HG03342 (cell line): Measurements from ENCODE around the gene EID2B.

Experiments
- ATAC-seq: cut with Tn5 transposase; IDR thresholded peaks from one replicate; pipeline ENCODE4 v1.9.1; 2021; ENCODE audit warnings: mild to moderate bottlenecking, moderate library complexity; ENCODE audit not compliant: unreplicated experiment

The EID2B gene, protein sequence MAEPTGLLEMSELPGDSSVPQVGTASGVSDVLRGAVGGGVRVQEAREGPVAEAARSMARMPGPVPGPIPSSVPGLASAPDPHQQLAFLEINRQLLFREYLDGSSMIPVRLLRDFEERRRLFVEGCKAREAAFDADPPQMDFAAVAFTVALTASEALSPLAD

DNA sequence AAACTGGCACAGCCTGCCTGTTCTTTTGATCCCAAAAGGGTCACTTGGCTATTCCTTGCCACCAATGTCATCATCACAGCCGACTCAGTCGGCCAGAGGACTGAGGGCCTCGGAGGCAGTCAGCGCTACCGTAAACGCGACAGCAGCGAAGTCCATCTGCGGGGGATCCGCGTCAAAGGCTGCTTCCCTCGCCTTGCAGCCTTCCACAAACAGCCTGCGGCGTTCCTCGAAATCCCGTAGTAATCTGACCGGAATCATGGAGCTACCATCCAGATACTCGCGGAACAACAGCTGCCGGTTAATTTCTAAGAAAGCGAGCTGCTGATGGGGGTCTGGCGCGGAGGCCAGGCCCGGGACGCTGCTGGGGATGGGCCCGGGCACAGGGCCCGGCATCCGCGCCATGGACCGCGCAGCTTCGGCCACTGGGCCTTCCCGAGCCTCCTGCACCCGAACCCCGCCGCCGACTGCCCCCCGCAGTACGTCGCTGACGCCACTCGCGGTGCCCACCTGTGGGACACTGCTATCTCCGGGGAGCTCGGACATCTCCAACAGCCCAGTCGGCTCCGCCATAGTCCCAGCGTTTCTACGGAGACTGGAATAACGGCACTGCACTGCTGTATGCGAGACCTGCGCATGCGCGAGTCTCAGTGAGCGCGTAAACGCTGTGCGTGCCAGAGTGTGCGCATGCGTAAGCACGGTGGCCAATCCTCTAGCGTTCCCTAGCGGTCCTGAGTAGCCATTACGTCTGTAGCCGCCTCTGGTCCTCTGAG, at the start of gene EID2B:
Gene EID2B (minus strand): TSS at position 620 of the 770 bp plus-strand sequence. CDS start 50 bp downstream, at position 570.
- peak; percentile 83 for ATAC-seq

DNA sequence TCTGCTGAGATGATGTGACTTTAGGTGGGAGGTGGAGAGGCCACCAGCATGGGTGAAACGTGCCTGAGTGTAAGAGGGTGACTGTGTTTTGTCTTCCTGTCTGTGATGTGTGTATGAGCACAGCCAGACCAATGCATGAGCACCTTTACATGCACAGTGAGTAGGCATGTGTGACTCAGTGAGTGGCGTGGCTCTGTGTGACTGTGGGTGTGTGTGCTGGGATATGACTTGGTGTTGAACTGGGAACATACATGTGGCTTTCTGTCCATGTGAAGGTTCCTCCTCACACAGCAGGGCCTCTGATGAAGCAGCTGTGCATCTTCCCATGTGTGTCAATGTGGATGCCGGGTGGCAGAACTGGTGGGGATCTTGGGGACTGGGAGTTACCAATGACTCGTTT, 49.8 kb upstream of the EID2B start:
- ATAC-seq: no peak

DNA sequence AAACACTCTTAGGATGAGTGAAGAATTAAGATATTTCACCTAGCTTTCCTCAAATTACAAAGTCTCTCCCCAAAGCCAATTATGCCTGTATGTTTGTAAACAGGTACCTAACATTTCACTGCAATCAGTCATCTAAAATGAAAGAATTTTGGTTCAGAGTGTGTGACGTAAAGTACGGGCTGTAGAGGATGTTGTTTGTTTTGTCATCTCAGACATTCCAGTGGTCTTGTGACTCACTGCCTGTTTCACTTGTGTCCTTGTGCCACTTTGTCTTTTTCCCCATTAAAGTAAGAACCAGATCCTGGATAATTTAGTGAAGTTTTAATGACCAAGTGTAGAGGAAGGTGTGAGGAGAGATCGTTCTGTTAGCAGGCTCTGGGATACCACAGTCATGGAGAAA, 36.0 kb upstream of the EID2B start:
- no peak for ATAC-seq

DNA sequence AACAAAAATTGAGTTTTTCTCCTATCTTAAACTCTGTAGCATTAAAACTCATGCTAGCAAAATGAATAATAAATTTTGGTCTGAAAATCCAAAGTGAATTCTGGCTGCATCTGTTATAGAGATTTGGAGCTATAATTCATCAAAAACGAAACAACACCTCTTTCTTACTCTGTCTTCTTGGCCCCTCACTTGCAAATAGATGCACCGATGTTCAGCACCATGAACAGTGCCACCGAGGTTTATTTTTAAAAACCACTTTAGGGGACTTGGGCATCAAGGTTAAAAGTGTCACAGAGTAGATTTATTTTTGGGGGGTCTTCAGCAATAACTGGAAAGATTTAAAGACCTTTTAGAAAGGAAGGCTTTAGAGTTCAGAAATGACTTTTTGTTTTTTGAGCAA, 33.4 kb upstream of the EID2B start:
- no peak for ATAC-seq

DNA sequence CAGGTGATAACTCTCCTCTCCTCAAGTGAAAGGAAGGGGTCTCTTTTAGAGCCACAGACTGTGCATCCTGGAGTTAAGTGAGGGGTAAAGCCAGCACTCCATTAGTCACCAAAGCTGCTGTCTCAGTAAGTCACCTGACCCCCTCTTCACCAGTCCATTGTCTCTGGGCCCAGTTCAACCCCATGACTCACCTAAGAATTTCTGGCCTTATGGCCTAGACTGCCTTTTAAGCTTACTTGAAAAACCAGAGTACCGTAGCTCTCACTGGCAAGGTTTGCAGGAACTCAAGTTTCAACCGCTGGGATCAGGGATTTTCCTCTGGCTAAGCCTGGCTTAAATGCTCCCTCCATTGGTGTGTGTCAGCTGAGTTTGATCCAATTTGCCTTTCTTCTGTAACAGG, 30.8 kb upstream of the EID2B start:
- ATAC-seq: no peak

DNA sequence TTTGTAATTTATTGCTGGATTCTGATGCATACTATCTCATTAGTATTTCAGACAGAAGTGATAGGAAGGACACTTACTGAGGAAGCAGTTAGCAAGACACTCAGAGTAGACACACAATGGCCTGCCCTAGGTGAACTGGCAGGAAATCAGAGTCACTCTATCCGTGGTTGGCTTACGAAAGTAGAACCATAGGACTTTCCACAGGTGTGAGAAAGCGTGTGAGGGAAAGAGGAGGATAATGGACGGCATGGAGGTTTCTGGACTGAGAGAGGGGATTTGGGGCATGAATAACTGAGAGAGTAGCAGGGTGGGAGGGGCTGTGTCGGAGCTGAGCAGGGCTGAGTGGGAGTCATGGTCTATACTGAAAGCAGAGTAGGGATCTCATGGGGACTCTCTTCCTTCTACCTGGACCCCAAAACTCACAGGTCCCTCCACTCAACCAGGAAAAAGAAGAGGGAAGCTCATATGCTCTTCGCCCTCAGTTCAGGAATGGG, 26.0 kb upstream of the EID2B start:
- ATAC-seq: no peak

DNA sequence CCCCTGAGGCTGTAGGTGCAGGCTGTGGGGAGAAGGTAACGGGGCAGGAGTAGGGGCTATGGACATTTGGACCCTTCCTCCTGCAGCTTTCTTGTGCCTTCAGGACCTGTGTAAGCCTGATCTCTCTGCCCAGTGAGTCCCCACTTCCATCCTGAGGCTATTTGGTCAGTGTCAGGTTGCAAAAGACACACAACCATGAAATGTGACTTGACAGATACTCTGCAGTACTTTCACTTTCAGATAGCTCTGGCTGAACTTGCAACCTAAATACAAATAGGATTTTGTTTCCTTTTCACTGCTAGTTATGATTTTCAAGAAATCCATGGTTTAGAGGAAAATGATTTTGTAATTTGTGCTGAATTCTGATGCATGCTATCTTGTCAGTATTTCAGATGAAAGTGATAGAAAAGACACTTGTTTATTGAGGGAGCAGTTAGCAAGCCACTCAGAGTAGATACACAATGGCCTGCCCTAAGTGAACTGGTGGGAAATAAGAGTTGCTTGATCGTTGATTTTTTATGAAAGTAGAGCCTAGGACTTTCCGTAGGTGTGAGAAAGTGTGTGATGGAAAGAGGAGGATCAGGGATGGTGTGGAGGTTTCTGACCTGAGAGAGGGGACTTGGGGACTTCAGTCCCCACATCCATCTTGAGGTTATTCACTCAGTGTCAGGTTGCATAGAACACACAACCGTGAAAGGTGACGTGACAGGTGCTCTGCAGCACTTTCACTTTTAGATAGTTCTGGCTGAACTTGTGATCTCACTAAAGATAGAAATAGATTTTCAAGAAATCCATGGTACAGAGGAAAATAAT, 25.4 kb upstream of the EID2B start:
- no peak for ATAC-seq

DNA sequence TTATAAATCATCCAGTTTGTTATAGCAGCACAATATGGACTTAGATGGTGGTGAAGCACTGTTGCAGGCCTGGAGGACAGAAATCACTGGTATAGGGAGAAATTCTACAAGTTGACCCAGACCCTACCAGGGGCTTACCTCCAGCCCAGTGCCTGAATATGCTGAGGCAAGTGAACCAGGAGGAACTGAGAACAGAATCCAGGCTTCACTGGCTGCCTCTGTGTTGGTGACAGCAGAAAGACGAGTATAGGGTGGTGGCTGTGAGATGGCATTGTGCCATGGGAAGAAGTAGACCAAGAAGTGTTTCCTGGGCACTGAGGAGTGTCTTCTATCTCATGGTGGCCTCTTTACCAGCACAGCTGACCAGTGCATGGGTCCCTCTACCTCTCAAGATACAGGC, 23.2 kb upstream of the EID2B start:
- ATAC-seq: no peak

DNA sequence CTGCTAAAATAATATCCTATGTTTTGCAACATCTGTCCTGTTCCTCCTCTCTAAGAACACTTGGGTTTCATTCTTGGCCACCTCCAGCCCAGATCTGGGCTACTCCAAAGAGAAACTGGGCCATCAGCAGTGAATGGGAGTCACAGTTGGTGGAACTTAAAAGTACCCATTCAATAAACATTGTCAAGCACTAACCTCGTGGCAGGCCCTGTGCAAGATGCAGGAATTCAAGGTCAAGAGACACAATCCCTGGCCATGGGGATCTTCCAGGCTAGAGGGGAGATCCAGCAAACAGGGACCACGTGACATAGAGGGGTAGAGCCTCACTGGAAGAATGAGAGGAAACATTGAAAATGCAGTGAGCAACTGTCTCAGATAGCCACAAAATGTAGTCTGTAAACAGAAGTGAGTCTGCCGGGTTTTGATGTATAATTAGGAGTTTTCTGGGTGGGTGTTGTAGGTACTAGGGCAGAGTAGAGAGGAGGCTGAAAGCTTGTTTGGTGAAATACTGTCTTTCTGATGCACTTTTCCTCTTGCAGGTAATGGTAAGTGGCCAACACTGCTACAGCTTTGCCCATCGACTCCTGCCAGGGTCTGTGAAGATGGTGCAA, 22.2 kb upstream of the EID2B start:
- no peak for ATAC-seq

DNA sequence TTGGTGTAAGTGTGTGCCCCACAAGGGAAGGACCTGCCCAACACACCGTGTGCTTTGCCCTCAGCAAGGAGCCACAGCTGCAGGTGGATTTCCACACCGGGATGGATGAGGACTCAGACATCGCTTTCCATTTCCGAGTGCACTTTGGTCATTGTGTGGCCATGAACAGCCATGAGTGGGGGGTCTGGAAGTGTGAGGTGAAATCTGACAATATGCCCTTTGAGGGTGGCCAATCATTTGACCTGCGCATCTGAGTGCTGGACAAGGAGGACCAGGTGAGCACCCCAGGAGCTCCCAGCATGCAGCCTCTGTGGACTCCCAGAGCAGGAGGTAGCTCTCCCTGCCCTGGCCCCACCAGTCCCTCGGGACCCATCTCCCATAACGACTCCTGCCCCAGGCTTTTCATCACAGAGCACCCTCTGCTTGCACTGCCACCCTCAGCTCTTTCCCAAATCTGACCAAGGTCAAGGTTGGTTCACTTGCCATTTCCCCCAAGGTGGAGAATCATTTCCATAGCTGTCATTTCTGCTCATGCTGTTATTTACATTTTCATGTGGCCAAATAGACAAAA, 20.5 kb upstream of the EID2B start:
- no peak for ATAC-seq

DNA sequence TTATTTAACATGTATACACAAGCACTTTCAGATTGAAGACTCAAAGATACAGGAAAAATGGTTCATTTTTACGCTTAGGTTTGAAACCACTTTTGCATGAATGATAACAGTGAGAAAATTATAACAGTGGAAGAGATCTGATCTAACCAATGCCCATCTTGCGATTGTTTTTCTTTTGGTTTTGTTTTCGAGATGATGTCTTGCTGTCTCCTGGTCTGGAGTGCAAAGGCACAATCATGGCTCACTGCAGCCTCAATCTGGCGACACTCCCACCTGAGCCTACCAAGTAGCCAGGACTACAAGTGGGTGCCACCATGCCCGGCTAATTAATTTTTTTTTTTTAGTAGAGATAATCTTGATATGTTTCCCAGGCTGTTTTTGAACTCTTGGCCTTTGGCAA, 17.5 kb upstream of the EID2B start:
- no peak for ATAC-seq

DNA sequence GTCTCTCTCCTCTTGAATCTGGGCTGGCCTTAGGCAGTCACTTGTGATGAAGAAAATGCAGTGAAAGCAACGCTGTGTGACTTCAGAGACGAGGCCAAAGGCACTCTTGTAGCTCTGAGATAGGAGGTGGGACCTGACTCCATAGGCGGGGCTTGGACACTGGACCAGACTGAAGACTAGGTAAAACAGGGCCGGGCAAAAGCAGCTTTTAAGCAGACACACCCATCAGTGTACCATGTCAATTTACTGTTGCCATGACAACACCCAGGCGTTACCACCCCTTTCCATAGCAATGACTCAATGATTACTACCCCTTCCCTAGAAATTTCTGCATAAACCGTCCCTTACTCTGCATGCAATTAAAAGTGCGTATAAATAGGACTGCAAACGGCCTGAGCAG, 13.9 kb upstream of the EID2B start:
- ATAC-seq: no peak

DNA sequence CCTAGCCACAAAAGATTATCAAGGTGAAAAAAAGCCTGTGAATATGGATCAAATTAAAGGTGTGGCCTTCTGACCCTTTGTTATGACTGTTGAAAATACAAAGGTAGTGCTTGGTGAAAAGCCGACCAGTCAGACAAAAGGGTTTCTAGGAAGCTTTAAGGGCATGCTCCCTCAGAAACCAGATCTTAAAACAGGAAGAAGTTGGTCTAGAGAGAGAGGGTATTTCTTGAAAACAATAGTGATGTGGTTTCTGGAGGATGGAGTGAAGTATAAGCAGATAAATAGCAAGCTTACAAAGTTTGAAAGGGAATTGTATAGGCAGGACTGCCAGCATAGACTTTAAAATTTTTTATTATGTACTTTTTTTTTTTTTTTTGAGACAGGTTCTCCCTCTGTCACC, 12.3 kb upstream of the EID2B start:
- no peak for ATAC-seq

DNA sequence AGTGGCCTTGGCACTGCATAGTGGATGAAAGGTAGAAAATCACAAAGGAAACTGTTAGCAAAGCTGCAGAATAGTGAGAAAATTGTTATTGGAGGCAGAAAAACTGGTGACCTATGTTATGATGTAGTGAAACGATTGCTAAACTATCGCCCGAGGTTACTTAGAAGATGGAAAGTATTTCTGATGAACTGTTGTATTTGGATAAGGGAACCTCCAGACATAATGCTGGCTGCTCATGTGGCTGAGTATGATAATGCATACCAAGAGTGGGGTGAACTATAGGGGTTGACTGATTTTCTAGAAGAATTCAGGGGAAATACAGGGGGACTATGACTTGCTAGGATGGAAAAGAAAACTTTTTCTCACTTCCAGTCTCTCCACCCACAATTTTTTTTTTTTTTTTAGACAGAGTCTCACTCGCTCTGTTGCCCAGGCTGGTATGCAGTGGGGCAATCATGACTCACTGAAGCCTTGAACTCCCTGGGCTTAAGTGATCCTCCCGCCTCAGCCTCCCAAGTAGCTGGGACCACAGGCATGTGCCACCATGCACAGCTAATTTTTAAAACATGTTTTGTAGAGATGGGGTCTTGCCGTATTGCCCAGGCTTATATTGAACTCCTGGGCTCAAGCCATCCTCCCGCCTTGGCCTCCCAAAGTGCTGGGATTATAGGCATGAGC, 11.7 kb upstream of the EID2B start:
- no peak for ATAC-seq

DNA sequence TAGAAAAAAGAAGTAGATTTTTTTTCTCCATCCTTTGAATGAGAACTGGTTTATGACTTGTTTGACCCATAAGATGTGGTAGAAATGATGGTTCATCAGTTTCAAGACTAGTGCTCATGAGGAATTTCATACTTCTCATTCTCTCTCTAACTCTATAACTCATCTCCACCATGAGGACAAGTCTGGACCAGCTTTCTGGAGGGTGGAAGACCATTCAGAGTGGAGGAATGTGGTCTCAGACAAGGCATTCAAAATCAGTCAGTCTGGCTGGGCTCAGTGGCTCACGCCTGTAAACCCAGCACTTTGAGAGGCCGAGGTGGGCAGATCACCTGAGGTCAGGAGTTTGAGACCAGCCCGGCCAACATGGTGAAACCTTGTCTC, 10.8 kb upstream of the EID2B start:
- no peak for ATAC-seq

DNA sequence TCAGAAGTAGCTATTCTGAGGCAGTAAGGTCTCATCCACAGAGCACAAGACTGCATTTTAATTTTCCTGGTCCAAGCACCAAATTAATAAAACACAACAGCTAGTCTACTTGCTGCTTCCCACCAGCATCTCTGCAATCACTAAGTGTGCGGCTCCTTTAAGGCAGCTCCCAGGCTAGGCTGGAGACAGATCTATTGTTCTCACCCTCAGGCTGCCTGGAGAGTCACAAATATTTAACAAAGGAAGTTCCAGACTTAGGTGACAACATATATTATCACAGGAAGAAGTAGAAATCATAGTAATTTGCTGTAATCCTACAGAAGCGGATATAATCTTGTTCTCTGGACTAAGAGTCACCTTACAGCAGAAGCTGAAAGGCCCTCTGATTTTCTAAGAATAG, 9.6 kb upstream of the EID2B start:
- ATAC-seq: no peak

DNA sequence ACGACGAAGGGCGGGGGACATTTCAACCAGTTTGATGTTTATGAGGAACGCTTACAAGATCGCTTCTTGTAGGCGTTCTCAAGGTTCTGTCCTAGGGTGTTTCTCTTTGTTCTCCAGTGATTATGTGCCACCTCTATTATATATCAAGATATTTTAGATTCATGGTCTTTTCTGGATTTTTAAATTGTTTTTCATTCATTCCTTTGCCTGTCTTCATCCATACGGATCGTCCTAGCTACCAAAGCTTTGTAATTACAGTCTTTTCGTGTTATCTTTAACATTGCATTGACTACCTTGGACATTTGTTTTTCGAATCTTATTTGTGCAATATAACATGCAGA, 7.7 kb upstream of the EID2B start:
- no peak for ATAC-seq

DNA sequence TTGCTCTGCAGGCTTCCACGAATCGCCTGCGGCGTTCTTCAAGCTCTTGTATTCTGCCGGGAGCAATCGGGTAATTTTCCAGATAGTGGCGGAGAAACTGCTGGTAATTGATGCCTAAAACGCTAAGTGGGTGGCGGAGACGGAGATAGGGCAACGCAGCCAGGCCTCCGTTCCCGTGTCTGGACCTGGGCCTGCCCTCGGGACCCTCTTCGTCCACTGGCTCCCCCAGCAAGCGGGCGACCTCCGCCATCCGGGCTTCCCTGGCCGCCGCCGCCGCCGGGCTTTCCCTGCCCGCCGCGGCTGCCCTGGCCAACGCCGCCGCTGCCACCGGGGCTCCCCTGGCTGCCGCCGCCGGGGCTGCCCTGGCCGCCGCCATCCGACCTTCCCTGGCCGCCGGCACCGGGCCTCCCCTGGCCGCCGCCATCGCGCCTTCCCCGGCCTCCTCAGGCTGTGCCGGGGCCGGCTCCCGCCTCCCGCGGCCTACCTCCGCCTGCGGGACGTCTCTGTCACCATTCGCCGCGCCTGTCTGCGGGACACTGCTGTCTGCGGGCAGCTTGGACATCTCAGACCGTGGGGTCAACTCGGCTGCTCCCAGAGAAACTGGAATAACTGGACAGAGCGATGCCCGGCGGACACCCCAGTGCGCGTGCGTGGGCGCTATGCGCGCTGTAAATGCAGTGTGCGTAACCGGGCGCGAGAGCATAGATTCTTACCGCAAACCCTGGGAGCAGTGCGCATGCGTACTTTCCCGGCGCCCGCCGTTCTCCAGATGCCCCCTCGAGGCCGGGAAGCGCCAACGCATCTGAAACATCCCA, 7.1 kb upstream of the EID2B start, which contains the start of gene EID2:
Gene EID2 (minus strand): TSS at position 644 of the 815 bp plus-strand sequence. CDS start 82 bp downstream, at position 562.
- ATAC-seq: peak; percentile 78

DNA sequence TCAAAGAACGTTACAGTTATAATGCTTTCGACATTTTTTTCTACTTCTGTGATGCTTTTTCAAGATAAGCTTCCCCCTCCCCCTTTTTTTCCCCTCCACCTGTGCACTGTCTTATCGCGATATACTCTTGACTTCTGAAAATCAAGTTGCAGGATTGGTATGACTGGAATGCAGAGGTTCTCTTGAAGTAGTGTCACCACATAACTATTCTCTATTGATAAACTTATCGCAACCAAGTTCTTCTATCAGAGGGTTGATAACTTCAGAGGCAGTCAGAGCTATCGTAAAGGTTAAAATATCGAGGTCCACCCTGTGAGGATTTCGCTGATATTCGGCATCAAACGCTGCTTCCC, 6.5 kb upstream of the EID2B start:
- ATAC-seq: no peak

DNA sequence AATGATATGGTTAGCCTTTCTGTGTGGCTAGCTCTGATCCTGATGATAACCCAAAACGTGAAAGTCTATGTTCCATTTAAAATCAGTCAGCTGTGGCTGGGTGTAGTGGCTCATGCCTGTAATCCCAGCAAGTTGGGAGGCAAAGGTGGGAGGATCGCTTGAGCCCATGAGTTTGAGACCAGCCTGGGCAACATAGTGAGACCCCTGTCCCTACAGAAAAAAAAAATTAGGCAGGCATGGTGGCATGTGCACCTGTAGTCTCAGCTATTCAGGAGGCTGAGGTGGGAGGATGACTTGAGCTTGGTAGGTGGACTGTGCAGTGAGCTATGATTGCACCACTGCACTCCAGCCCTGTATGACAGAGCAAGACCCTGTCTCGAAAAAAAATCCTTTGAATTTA, 1.1 kb upstream of the EID2B start:
- no peak for ATAC-seq
